ENCODE results near the gene POM121L2.

The POM121L2 gene

GRCh38 chr6:27290850-27291208 lies 21.2 kb downstream of the POM121L2 start:
- Mint-ChIP-seq H3K36me3 (ENCODE audit: low read depth) (peaks cover 6% of the 10 kb centered on the region), H3K4me3 (peak overlapping the region; percentile 85), H3K27me3 (ENCODE audit: low read depth, poor library complexity) (peaks cover 100% of the 10 kb centered on the region), H3K4me1 (peaks cover 55% of the 10 kb centered on the region), H3K9me3 (peaks cover 7% of the 10 kb centered on the region), H3K27ac (no peak overlapping the region)
- DNase-seq, result no peak
- TF ChIP-seq CTCF (IDR thresholded peaks at IDR 0.05), result no peak

GRCh38 chr6:27290065-27290849 lies 21.8 kb downstream of the POM121L2 start:
- Mint-ChIP-seq H3K27me3 (ENCODE audit: low read depth, poor library complexity) (peaks cover 100% of the 10 kb centered on the region), H3K4me3 (peak overlapping the region; percentile 85), H3K4me1 (peaks cover 53% of the 10 kb centered on the region), H3K9me3 (peaks cover 12% of the 10 kb centered on the region), H3K27ac (no peak overlapping the region), H3K36me3 (ENCODE audit: low read depth) (peaks cover 7% of the 10 kb centered on the region)
- DNase-seq, result peak; percentile 43
- no peak for TF ChIP-seq CTCF (IDR thresholded peaks at IDR 0.05)

GRCh38 chr6:27288136-27289044 lies 23.7 kb downstream of the POM121L2 start:
- Mint-ChIP-seq H3K4me1 (peaks cover 39% of the 10 kb centered on the region), H3K4me3 (peak overlapping the region; percentile 83), H3K27me3 (ENCODE audit: low read depth, poor library complexity) (peaks cover 95% of the 10 kb centered on the region), H3K36me3 (ENCODE audit: low read depth) (peaks cover 7% of the 10 kb centered on the region), H3K9me3 (peaks cover 31% of the 10 kb centered on the region), H3K27ac (no peak overlapping the region)
- peak; percentile 45 for DNase-seq
- TF ChIP-seq CTCF (IDR thresholded peaks at IDR 0.05), result no peak

GRCh38 chr6:27287751-27288135 lies 24.3 kb downstream of the POM121L2 start:
- peak overlapping the region; percentile 83 for H3K4me3 Mint-ChIP-seq
- peaks cover 95% of the 10 kb centered on the region for H3K27me3 Mint-ChIP-seq (ENCODE audit: low read depth, poor library complexity)
- H3K27ac Mint-ChIP-seq, result no peak overlapping the region
- no peak for TF ChIP-seq CTCF (IDR thresholded peaks at IDR 0.05)
- H3K36me3 Mint-ChIP-seq (ENCODE audit: low read depth), result peaks cover 10% of the 10 kb centered on the region
- H3K4me1 Mint-ChIP-seq, result peaks cover 39% of the 10 kb centered on the region
- DNase-seq, result no peak
- peaks cover 38% of the 10 kb centered on the region for H3K9me3 Mint-ChIP-seq

- Mint-ChIP-seq H3K4me3 (no peak overlapping the region), H3K36me3 (ENCODE audit: low read depth) (peaks cover 11% of the 10 kb centered on the region), H3K27ac (no peak overlapping the region), H3K9me3 (peaks cover 44% of the 10 kb centered on the region), H3K27me3 (ENCODE audit: low read depth, poor library complexity) (peaks cover 82% of the 10 kb centered on the region), H3K4me1 (peaks cover 37% of the 10 kb centered on the region)
- no peak for TF ChIP-seq CTCF (IDR thresholded peaks at IDR 0.05)
- no peak for DNase-seq
Observed at GRCh38 chr6:27286141-27286540, 25.9 kb downstream of the POM121L2 start.
